ENCODE measurements around the gene SMAP2.

DNA sequence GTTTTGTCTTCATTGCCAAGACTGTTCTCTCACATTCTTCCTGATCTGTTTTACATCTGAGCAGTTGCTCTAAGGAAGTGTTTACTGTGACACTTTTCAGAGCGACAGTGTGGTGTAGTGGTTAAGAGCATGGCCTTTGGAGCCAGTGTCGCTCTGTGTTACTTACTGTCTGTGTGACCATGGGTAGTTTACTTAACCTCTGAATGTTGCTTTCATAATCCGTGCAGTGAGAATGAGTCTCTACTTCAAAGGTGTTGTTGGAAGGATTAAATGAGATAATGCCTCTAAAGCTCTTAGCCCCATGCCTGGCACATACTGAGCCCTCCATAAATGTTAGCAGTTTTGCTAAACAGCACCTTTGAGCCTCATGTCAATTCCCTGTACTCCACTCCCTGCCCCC is 40.8 kb downstream of the SMAP2 start:
- TF ChIP-seq, protein P1, sequence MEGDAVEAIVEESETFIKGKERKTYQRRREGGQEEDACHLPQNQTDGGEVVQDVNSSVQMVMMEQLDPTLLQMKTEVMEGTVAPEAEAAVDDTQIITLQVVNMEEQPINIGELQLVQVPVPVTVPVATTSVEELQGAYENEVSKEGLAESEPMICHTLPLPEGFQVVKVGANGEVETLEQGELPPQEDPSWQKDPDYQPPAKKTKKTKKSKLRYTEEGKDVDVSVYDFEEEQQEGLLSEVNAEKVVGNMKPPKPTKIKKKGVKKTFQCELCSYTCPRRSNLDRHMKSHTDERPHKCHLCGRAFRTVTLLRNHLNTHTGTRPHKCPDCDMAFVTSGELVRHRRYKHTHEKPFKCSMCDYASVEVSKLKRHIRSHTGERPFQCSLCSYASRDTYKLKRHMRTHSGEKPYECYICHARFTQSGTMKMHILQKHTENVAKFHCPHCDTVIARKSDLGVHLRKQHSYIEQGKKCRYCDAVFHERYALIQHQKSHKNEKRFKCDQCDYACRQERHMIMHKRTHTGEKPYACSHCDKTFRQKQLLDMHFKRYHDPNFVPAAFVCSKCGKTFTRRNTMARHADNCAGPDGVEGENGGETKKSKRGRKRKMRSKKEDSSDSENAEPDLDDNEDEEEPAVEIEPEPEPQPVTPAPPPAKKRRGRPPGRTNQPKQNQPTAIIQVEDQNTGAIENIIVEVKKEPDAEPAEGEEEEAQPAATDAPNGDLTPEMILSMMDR (IDR thresholded peaks at IDR 0.05) = no peak
- no peak for TF ChIP-seq POLR2A (IDR thresholded peaks at IDR 0.05)

Measured in heart left ventricle (tissue), 13 donors.